Esophagus squamous epithelium (tissue), 4 donors: ENCODE data around the gene PLCH2.

Experiments
- CTCF ChIP-seq, 6 experiments: fragments of 450-650 bp in 4 of 6; fragments of 200-600 bp in 2 of 6; sonication (generic) in 2 of 6; IDR thresholded peaks; one replicate each; pipeline ENCODE4 v1.5.1; 2016 to 2019; ENCODE audit warnings: antibody characterized with exemption in 6 of 6, mild to moderate bottlenecking in 4 of 6, moderate library complexity in 4 of 6
- POLR2A ChIP-seq, 4 donors: fragments of 450-650 bp; IDR thresholded peaks; one replicate each; pipeline ENCODE4 v1.6.1; 2017; ENCODE audit warnings: antibody characterized with exemption in 4 of 4, mild to moderate bottlenecking in 4 of 4, moderate library complexity in 3 of 4

GRCh38 chr1:2516946-2517345, 40.9 kb downstream of the PLCH2 start:
- TF ChIP-seq CTCF (IDR thresholded peaks at IDR 0.05) = no peak
- TF ChIP-seq POLR2A (IDR thresholded peaks at IDR 0.05) = no peak
